Esophagus squamous epithelium (tissue), 4 donors: ENCODE data around the gene NAA25.

Experiments
- CTCF ChIP-seq, 6 experiments: fragments of 450-650 bp in 4 of 6; fragments of 200-600 bp in 2 of 6; sonication (generic) in 2 of 6; IDR thresholded peaks; one replicate each; pipeline ENCODE4 v1.5.1; 2016 to 2019; ENCODE audit warnings: antibody characterized with exemption in 6 of 6, mild to moderate bottlenecking in 4 of 6, moderate library complexity in 4 of 6
- POLR2A ChIP-seq, 4 donors: fragments of 450-650 bp; IDR thresholded peaks; one replicate each; pipeline ENCODE4 v1.6.1; 2017; ENCODE audit warnings: antibody characterized with exemption in 4 of 4, mild to moderate bottlenecking in 4 of 4, moderate library complexity in 3 of 4

DNA sequence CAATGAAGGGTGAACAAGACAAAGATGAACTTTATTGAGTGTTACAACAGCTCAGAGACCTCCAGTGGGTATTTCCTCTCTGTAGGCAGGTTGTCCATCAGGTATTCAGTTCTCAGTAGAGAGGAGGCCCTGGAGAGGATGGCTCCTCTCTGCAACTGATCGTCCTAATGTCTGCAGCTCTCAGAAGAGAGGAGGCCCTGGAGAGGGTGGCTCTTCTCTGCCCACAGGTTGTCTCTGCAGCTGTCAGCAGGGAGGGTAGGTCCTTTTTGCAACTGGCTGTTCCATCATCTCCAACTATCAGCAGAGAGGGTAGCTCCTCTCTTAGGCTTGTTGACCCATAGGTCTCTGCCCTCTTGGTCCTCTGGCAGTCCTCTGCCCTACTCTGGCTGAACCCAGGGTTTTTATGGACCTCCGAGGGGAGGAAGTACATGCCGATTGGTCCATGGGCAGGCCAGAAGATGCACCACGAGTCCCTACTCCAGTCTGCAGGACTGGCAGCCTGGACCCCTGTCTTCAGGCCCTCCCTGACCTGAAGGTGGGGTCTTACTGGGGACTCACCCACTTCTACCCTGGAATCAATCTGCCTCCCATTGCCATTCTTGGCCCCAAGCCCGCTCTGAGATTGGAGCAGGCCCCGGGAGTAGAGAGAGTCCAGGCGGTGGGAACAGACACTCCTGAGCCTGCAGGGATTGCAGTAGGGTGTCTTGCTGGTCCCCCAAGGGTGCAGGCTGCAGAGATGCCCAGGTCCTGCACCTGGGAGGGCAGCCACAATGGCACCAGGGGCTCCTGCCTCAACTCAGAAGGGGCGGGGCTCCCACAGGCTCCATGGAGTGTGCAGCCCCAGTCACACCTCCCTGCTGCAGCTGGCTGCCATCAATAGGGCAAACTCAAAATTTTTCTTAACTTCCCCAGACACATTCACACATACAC, 97.9 kb downstream of the NAA25 start:
- no peak for TF ChIP-seq CTCF (IDR thresholded peaks at IDR 0.05)
- no peak for TF ChIP-seq POLR2A (IDR thresholded peaks at IDR 0.05)
